GM19240 (cell line): ENCODE data around the gene ESRP2.

ENCODE experiments used
- DNase-seq: peaks from one replicate; pipeline ENCODE4 v3.0.0; 2011; ENCODE audit warnings: low spot score; ENCODE audit not compliant: insufficient read length

The ESRP2 gene

DNA sequence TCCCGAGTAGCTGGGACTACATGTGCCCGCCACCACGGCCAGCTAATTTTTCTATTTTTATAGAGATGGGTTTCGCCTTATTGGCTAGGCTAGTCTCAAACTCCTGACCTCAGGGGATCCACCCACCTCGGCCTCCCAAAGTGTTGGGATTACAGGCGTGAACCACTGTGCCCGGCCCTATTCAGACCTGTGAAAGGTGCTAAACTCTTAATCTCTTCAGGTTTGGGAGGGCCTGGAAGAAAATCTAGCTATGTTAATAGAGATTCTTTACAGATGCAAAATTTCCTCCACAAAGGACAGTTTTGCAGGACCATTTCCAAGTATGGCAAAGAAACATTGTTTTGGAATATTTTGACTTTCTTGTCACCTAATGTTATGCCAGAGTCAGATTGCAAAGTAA is 6.2 kb upstream of the ESRP2 start:
- DNase-seq: no peak

DNA sequence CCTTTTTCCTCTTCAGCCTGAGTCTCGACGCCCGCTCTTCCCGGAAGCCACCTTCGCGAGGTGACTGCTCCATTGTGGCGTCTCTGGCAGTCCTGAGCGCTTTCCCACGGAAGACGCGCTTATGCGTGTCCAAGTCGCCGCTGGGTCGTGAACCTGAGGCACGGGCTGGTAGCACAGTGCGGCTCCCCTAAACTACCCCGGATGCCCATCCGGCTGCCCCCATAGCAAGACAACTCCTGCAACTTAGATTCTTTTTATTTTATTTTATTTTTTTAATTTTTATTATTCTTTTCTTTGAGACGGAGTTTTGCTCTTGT is 2.1 kb upstream of the ESRP2 start:
- DNase-seq: no peak

DNA sequence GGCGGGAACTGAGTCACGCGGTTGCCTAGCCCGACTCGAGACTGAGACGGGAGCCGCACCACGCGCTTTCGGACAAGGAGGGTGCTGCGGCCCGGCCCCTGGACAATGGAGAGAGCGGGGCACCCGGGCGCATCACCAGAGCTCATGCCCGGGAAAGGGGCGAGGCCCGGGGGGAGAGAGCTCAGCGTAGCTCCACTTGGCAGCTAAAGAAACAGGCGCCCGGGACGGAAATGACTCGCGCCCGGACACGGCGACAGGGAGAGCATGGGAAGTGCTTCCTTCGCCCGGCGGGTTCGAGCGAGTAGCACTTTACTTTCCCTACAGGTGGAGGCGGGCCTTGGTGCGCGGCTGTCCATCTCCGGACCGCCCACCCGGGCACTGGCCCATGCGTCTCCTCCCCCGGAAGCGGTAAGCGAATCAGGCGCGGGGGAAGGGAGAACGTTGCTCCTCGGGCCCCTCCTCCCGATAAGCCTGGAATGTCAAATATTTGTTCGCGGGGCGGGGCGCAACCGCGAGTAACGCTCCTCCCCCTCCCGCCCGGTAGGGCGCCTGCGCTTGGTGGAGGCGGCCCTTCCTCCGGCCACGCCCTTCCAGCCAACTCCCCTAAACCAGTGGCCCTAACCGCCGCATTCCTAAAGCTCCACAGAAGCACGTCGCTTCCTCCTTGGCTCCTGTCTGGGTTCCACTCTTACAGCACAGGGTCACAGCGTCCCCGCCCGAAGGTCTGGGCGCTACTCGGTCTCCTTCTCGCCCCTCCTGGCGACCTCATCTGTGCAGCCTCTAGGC is 1.5 kb upstream of the ESRP2 start:
- peak; percentile 90 for DNase-seq

DNA sequence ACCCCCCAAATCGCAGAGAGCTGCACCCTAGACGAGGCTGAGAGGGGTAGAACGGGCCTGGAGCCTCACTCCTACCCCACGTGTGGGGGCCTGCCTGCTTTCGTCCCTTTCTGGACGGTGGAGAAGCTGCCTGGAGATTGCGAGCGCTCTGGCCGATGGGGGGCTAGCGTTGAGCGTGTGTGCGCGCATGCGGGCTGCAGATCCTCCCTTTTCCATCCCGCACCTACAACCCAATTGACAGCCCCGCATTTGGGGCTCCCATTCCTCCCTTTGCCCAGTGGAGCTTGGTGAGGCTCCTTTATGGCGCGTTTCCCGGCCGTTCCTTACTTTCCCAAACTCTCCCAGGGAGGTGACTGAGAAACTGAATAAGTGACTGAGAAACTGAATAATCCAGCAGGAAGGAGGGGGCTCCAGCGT is 907 bp upstream of the ESRP2 start:
- no peak for DNase-seq

DNA sequence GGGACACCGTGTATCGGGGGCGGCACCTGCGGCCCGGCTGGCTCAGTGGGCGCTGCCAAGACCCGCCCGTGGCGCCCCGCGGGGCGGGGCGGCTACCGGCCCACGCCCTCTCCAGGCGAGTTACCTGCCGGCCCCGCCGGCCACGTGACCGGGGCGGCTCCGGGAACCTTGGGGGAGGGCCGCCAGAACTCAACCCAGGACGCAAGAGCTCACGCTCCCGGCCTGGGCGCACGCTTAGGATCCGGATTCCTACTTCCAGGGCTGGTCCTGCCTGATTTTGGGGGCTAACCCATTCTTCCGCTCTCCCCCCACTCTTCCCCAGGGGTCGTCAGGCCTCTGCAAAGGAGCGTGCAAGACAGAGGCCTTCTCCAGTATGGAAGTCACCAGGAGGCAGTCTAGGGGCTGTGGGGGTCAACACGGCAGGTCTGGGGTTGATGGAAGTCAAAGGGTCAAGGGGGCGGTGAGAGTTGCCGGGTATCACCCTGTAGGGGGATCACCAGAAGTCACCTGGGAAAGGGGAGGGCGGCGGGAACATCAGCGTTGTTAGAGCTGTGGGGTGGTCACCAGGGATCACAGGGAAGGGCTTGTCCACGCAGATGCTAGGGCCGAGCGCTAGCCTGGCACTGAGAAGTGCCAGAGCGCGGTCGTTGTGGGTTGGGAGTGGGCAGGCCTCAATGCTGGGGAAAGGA is 354 bp upstream of the ESRP2 start:
- no peak for DNase-seq

DNA sequence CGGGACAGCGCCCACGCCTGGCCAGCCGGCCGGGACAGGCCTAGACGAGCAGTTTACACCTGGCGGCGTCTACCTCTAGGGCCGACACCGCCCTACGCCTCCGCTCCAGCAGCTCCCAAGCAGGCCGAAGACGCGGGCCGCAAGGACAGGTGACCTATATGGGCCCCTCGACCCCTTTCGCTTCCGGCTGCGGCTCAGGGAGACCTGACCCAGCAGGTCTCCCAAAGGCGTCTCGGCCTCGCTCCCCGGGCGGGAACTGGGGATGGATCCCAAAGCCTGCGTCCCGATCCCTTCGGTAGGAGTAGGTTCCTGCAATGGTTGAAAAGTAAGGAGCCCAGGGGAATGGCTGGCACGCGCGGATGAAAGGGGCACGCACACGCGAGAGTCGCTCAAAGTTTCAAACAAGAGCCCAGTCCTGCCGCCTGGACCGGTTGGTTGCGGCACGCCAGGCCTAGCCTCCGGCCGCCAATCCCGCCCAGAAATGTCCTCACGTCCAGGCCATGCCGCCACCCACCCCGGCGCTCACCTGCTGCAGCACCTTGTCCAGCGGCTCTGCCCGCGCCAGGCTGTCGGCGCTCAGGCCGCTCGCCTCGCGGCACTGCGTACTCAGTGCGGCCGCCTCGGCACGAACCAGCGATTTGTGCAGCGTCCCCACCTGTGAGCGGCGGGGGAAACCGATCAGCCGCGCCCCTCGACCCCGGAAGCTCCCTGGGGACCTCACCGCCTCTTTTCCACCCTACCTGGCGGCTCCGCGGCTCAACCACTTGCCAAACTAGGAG is 630 bp downstream of the ESRP2 start:
- DNase-seq: no peak

DNA sequence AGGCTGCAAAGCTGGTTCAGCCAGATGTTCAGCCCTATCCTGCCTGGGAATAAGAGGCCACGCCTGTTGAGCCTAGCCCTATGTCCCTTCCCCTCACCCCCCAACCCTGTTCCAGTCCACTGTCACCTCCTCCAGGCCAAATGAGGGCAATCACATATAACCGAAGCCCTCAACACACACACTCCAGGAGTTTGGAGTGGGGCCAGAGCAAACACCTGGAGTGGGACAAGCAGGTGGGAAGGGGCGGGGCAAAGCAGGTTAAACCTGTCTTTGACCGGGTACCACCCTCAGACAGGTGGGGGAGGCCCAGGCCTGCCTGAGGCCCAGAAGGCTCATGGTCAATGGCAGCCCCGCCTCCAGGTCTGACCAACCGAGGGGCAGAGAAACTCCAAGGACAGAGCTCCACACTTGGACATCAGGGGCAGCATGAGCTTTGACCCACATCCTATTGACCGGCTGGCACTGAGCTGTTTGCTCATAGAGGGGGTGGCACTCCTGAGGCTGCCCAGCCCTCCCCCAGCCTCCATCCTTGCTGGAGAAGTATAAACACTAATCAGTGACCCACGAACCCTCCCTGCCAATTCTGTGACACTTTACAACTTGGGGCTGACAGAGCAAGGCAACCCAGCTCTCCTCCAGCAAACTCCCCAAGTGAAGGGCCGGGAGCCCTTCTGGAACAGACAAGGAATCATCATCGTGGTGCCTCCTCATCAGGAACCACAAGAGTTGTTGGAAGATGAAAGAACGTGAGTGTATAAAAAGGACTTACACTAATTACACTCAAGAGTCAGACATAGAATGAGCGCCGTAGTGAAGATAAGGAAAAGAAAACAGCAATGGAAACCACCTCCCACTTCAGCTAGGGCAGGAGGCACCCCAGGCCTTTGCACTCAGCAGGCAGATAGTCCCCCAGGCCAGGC is 1.5 kb downstream of the ESRP2 start:
- no peak for DNase-seq

DNA sequence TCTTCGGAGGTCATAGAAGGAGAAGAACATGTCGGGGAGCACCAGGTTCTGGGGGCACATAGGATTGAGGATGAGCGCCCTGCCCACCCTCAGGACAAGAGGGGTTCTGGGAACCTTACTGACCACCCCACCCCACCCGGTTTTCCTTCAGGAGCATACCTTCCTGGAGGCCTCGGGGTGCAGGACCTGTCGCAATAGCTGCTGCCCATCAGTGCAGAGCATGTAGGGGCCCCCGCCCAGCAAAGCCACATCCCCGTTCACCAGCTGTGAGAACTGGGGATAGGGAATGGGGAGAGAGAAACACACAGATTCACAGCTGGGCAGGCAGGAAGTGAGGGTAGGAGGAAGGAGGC is 2.1 kb downstream of the ESRP2 start:
- no peak for DNase-seq

DNA sequence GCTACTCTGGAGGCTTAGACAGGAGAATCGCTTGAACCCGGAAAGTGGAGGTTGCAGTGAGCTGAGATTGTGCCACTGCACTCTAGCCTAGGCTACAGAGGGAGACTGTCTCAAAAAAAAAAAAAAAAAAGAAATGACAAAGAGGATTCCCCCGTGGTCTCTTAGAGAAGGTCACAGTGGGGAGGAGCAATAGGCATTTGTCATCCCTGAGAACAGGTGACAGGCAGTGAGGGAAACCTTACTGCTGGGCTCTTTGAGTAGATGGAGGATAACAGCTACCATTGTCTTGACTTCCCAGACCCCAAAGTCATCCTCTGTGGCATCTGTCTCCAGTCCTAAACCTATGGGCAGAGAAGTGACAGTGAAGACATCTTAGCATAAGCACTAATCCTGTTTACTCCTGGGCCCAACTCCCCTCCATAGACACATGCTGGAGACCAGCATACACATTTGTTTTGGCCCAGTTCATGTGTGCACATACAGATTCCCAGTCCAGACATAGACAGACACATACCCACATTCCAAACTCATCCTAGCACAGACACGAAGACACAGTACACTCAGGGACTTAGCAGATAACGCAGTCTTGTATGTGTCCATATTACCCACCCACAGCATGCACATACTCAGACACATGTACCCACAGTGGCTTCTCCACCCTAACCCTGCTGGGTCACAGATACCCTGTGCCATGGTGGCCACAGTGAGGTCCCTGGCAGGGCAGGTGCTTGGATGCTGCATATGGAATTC is 2.7 kb downstream of the ESRP2 start:
- DNase-seq: no peak

DNA sequence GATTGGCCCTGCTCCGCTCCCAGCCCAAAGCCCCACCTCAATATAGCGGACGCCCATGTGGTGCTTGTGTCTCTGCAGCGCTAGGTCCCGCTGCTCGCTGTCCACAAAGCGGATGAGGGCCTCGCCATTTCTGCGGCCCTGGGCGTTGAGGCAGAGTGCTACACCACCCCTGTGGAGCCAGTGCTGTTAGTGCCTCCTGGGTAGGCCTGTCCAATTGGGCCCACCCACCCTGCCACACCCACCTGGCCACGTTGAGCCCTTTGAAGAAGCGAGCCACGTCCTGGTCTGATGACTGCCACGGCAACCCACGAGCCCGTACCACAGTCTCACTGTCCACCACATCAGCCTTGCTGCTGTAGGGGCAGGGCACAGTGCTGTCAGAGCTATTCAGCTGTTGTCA is 3.6 kb downstream of the ESRP2 start:
- no peak for DNase-seq

DNA sequence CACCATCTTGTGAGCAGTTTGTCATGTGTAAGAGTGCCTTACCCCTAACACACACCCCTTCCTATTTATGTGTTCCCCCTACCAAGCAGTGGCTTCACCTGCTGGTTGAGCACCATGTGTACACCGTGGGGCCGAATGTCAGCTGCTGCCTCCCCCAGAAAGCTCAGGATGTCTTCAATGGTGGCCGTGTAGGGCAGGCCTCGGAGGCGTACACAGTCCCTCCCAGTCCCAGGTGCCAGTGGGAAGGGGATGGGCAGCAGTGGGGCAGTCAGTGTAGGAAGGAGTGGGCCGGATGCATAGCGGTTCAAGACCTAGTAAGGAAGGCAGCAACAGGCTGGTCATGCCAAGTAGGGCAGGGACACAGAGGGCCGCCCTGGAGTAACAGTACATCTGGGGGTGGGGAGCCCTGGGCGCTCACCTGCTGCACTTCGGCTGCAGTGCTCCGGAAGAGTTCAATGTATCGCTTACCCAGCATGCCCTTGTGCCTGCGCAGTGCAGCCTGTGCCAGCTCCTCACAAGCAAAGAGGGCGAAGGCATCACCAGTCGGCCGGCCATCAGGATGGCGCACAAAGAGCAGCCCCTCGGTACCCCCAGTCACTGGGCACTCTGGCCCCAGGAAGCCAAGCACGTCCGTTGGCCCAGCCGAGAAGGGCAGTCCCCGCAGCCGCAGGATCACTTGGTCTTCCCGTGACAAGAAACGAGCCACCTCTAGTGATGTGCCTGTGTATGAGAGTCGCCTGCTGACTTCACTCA is 4.4 kb downstream of the ESRP2 start:
- no peak for DNase-seq

DNA sequence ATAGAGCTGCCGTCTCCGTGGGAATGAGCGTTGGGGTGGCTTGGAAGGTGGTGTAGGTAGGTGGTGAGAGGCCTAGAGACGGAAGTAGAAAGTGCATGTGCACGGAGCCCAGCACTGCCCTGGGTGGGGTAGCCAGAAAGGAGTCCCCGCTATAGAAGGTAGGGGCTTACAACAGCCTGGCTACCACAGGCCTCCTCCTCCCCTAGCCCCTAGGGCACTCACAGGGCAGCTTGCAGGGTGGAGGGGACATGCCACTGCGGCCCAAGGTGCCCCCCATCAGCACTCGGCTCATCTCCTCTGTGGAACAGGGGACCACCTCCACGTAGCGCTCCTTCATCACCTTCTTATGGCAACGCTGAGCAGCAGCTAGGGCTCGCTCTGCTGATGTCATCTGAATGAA is 5.0 kb downstream of the ESRP2 start:
- DNase-seq: no peak

DNA sequence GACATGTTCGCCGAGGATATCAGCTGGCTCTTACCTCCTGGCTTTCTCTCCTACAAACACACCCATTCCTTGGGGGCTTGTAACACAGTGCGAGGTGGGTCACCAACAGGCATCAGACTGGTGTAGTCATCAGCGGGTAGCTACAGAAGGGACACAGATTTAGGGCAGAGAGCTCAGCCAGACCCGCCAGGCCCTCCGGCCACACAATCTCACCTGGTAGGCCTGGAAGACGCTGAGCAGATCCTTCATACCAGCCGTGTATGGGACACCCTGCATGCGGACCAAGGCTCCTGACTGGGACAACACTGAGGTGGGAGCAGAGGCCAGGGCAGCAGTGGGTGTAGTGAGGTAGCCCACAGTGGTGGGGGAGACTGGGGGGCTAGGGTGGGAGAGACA is 5.8 kb downstream of the ESRP2 start:
- DNase-seq: no peak

DNA sequence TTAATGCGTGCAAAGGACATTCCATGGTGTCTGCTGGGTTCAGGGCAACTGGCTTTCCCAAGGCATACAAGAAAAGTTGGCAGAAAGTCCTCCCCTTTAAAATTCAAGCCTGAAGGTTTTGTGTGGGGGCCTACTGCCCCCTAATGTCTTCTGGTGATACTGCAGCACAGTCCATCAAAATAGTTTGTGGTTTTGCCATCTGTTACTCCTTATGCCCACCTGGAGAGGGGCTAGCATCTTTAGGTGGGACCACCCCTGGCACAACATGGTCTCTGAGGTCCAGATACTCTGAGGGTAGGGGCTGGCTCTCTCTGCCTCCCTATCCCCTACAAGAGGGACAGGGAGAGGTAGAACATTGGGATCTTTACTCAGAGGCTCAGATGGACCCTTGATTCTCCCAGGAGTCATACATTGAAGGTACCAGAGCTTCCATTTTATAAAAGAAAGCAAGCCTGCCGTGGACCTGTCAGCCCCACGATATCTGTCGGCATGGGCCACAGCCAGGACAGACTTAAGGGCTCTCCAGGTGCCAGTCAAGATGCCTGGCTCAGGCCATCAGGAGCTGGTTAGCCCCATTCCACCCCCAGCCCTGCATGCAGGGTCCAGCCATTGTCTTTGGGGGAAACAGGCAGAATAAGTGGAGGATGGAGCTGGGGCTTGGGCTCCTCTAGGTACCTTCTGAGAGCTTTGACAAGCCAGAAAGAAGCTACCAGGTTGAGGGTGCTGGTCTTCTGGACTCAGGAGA is 6.3 kb downstream of the ESRP2 start:
- DNase-seq: no peak

DNA sequence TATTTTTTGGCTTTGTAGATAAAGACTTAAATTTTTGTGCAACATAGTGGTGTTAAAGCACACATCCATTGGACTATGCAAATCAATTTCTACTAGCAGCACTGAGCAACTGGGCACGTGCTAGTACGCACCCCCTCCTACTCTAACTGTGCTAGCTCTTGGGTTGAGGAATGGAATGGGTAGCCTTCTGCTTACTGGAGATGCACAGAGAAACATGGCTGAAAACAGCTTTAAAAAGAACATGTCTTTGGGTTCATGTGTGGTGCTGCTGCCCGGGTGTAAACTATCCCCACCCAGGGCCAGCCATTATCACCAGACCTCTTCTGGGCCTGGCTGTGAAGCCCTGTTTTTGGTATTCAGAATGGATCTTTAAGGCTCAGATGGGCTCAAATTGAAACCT is 7.3 kb downstream of the ESRP2 start:
- DNase-seq: no peak

DNA sequence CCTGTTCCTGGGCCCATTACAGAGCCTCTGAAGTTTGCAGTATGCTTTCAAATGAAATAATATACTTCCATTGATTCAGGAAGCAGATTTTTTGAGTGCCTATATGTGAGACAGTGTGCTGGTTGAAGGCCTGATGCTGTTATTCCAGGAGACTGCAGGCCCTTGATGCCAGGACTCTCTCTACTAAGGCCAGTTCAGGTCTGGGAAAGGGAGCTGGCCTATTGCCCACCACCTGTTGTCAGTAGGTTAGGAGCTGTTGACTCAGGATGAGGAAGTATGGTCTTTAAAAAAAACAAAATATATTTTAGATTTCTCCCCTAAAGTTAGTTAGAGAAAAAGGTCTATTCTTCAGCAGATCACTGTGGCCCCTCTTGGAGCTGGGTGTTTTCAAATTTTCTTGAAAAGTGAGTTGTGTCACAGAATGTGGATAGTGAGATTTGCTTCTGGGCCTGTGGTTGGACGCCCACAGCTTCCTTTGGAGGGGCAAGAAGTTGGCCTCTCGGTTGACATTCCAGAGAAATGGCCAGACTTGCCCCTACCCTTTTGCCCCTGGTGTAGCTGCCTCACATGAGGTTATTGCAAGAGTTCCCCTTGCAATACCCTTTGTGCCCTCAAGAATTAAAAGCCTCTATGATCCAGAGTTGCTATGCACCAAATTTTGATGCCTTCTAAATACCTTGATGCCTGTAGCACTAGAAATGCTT is 7.9 kb downstream of the ESRP2 start:
- no peak for DNase-seq

DNA sequence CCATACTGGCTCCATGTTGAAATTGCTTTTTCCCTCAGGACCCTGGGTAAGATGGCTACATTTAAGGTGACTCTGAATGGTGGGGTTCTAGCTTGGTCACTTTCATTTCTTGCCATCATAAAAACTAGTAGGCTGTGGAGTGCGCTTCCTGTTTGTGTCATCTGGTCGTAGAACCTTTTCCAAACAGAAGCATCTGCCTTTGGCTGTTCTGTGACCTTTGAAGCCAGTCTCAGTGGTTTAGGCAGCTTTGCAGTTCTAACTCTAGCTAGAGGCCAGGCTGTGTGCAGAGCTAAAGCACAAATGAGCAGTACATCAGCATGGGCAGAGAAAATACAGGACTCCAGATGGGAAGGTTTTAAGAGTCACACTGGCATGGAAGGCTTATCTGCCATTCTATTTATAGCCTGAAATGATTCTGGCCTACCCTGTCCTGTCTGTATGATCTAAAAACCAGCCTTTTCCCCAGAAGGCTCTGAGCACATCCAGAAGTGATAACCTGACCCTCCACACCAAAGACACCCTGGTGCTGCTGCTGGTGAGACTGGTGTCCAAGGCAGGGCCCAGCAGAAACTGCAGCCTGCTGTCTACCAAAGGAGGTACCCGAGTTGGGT is 8.6 kb downstream of the ESRP2 start:
- no peak for DNase-seq

DNA sequence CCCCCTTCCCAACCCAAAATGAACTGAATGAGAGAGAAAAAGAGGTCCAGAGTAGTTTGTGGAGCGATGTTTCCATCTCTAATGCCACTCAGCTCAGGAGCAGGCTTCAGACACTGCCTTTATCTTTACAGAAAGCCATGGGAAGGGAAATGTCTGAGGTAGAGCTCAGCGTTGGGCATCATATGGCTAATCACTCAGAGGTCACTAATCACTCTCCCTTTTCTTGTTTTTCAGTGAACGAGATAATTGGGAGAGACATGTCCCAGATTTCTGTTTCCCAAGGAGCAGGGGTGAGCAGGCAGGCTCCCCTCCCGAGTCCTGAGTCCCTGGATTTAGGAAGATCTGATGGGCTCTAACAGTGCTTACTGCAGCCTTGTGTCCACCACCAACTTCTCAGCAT is 9.8 kb downstream of the ESRP2 start:
- no peak for DNase-seq
